ENCODE results near the gene DUSP6. TPM values are rescaled to one million over a fixed set of nuclear protein-coding genes. Genes with fewer than 3 reads are reported as not detected.
A peak's percentile ranks its signal among the peaks of the same experiment; 100 is the strongest.

Gene DUSP6
- total and polyA plus RNA-seq, 2 of the 13 experiments (the other 11 are each of a cell fraction or from before 2014, with no cell fraction given) = 40.9 to 161 TPM

- TF ChIP-seq SMAD3 (CRISPR knock-in tag; IDR thresholded peaks at IDR 0.05) = no peak; the same call in 1 of the 2 replicates
- TF ChIP-seq, protein P1, sequence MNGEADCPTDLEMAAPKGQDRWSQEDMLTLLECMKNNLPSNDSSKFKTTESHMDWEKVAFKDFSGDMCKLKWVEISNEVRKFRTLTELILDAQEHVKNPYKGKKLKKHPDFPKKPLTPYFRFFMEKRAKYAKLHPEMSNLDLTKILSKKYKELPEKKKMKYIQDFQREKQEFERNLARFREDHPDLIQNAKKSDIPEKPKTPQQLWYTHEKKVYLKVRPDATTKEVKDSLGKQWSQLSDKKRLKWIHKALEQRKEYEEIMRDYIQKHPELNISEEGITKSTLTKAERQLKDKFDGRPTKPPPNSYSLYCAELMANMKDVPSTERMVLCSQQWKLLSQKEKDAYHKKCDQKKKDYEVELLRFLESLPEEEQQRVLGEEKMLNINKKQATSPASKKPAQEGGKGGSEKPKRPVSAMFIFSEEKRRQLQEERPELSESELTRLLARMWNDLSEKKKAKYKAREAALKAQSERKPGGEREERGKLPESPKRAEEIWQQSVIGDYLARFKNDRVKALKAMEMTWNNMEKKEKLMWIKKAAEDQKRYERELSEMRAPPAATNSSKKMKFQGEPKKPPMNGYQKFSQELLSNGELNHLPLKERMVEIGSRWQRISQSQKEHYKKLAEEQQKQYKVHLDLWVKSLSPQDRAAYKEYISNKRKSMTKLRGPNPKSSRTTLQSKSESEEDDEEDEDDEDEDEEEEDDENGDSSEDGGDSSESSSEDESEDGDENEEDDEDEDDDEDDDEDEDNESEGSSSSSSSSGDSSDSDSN (CRISPR knock-in tag; IDR thresholded peaks at IDR 0.05) = no peak
- no peak; the same call in 1 of the 2 replicates for TF ChIP-seq EEA1 (CRISPR knock-in tag; IDR thresholded peaks at IDR 0.05; ENCODE audit: borderline replicate concordance)
- TF ChIP-seq, protein P2, sequence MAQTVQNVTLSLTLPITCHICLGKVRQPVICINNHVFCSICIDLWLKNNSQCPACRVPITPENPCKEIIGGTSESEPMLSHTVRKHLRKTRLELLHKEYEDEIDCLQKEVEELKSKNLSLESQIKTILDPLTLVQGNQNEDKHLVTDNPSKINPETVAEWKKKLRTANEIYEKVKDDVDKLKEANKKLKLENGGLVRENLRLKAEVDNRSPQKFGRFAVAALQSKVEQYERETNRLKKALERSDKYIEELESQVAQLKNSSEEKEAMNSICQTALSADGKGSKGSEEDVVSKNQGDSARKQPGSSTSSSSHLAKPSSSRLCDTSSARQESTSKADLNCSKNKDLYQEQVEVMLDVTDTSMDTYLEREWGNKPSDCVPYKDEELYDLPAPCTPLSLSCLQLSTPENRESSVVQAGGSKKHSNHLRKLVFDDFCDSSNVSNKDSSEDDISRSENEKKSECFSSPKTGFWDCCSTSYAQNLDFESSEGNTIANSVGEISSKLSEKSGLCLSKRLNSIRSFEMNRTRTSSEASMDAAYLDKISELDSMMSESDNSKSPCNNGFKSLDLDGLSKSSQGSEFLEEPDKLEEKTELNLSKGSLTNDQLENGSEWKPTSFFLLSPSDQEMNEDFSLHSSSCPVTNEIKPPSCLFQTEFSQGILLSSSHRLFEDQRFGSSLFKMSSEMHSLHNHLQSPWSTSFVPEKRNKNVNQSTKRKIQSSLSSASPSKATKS (CRISPR knock-in tag; IDR thresholded peaks at IDR 0.05) = peak; percentile 87; the same call in 1 of the 2 replicates
- TF ChIP-seq, protein P3, sequence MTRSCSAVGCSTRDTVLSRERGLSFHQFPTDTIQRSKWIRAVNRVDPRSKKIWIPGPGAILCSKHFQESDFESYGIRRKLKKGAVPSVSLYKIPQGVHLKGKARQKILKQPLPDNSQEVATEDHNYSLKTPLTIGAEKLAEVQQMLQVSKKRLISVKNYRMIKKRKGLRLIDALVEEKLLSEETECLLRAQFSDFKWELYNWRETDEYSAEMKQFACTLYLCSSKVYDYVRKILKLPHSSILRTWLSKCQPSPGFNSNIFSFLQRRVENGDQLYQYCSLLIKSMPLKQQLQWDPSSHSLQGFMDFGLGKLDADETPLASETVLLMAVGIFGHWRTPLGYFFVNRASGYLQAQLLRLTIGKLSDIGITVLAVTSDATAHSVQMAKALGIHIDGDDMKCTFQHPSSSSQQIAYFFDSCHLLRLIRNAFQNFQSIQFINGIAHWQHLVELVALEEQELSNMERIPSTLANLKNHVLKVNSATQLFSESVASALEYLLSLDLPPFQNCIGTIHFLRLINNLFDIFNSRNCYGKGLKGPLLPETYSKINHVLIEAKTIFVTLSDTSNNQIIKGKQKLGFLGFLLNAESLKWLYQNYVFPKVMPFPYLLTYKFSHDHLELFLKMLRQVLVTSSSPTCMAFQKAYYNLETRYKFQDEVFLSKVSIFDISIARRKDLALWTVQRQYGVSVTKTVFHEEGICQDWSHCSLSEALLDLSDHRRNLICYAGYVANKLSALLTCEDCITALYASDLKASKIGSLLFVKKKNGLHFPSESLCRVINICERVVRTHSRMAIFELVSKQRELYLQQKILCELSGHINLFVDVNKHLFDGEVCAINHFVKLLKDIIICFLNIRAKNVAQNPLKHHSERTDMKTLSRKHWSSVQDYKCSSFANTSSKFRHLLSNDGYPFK (CRISPR knock-in tag; IDR thresholded peaks at IDR 0.05; ENCODE audit: borderline replicate concordance) = no peak
- peak; percentile 89; the same call in 2 of the 3 replicates for TF ChIP-seq MXI1 (IDR thresholded peaks at IDR 0.05; ENCODE audit: borderline replicate concordance, low read depth, low read length)
- TF ChIP-seq, protein P4, sequence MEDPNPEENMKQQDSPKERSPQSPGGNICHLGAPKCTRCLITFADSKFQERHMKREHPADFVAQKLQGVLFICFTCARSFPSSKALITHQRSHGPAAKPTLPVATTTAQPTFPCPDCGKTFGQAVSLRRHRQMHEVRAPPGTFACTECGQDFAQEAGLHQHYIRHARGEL (CRISPR knock-in tag; IDR thresholded peaks at IDR 0.05) = no peak
- TF ChIP-seq, protein P5, sequence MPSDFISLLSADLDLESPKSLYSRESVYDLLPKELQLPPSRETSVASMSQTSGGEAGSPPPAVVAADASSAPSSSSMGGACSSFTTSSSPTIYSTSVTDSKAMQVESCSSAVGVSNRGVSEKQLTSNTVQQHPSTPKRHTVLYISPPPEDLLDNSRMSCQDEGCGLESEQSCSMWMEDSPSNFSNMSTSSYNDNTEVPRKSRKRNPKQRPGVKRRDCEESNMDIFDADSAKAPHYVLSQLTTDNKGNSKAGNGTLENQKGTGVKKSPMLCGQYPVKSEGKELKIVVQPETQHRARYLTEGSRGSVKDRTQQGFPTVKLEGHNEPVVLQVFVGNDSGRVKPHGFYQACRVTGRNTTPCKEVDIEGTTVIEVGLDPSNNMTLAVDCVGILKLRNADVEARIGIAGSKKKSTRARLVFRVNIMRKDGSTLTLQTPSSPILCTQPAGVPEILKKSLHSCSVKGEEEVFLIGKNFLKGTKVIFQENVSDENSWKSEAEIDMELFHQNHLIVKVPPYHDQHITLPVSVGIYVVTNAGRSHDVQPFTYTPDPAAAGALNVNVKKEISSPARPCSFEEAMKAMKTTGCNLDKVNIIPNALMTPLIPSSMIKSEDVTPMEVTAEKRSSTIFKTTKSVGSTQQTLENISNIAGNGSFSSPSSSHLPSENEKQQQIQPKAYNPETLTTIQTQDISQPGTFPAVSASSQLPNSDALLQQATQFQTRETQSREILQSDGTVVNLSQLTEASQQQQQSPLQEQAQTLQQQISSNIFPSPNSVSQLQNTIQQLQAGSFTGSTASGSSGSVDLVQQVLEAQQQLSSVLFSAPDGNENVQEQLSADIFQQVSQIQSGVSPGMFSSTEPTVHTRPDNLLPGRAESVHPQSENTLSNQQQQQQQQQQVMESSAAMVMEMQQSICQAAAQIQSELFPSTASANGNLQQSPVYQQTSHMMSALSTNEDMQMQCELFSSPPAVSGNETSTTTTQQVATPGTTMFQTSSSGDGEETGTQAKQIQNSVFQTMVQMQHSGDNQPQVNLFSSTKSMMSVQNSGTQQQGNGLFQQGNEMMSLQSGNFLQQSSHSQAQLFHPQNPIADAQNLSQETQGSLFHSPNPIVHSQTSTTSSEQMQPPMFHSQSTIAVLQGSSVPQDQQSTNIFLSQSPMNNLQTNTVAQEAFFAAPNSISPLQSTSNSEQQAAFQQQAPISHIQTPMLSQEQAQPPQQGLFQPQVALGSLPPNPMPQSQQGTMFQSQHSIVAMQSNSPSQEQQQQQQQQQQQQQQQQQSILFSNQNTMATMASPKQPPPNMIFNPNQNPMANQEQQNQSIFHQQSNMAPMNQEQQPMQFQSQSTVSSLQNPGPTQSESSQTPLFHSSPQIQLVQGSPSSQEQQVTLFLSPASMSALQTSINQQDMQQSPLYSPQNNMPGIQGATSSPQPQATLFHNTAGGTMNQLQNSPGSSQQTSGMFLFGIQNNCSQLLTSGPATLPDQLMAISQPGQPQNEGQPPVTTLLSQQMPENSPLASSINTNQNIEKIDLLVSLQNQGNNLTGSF (CRISPR knock-in tag; IDR thresholded peaks at IDR 0.05) = 0 out of 2 replicates have a peak, but pooled peaks have one; percentile 10
- no peak for TF ChIP-seq TMF1 (CRISPR knock-in tag; IDR thresholded peaks at IDR 0.05; ENCODE audit: low read depth)
- peak; percentile 90 for TF ChIP-seq PHF21A (CRISPR knock-in tag; IDR thresholded peaks at IDR 0.05)
- peak; percentile 91 for TF ChIP-seq SALL2 (CRISPR knock-in tag; IDR thresholded peaks at IDR 0.05)
- peak; percentile 92 for TF ChIP-seq SIX4 (CRISPR knock-in tag; IDR thresholded peaks at IDR 0.05)
- TF ChIP-seq ZSCAN20 (CRISPR knock-in tag; IDR thresholded peaks at IDR 0.05; ENCODE audit: borderline replicate concordance) = no peak
- peak; percentile 69; the same call in 1 of the 2 replicates for TF ChIP-seq ZNF543 (CRISPR knock-in tag; IDR thresholded peaks at IDR 0.05)
- TF ChIP-seq ZNF329 (CRISPR knock-in tag; IDR thresholded peaks at IDR 0.05; ENCODE audit: low read depth) = no peak
- no peak for TF ChIP-seq ZNF124 (CRISPR knock-in tag; IDR thresholded peaks at IDR 0.05)
These were observed at the start of gene DUSP6 (continued) for GRCh38 chr12:89352492-89353187.
